H1 (cell line): Measurements from ENCODE around the gene STX18. TPM values are rescaled to one million over a fixed set of nuclear protein-coding genes. Genes with fewer than 3 reads are reported as not detected.

Source experiments
- CHD2 ChIP-seq: IDR thresholded peaks from 2 replicates; pipeline ENCODE4 v1.6.1; 2012; ENCODE audit warnings: low read length, improper control_type of control experiment
- E2F6 ChIP-seq: IDR thresholded peaks from 2 replicates; pipeline ENCODE4 v1.6.1; 2012; ENCODE audit warnings: inconsistent platforms
- GABPA ChIP-seq: IDR thresholded peaks from 2 replicates; pipeline ENCODE4 v1.6.1; 2011; ENCODE audit warnings: mild to moderate bottlenecking, low read length, moderate library complexity, borderline replicate concordance; ENCODE audit not compliant: insufficient read depth
- HDAC2 ChIP-seq, 2 experiments: fragments of 300-600 bp in 1 of 2; sonication (generic) in 1 of 2; IDR thresholded peaks; 2 replicates each; pipeline ENCODE4 v1.6.1; 2011 to 2012; ENCODE audit warnings: low read depth in 2 of 2, low read length in 2 of 2, mild to moderate bottlenecking in 2 of 2, moderate library complexity in 2 of 2, borderline replicate concordance in 1 of 2, inconsistent platforms in 1 of 2
- KDM1A ChIP-seq: fragments of 200-600, 300-600 bp; sonication (generic); IDR thresholded peaks from 2 replicates; pipeline ENCODE4 v1.7.1; 2016; ENCODE audit warnings: mild to moderate bottlenecking, low read length, borderline replicate concordance
- SIRT6 ChIP-seq: IDR thresholded peaks from one replicate; pipeline ENCODE4 v1.7.1; 2012; ENCODE audit warnings: low read length, inconsistent platforms
- SP2 ChIP-seq: IDR thresholded peaks from 2 replicates; pipeline ENCODE4 v1.6.1; 2012; ENCODE audit warnings: mild to moderate bottlenecking, low read length, inconsistent platforms
- TBP ChIP-seq: IDR thresholded peaks from 2 replicates; pipeline ENCODE4 v1.6.1; 2011; ENCODE audit warnings: low read depth, low read length, improper control_type of control experiment
- polyA plus RNA-seq, 7 experiments: library from polyadenylated mRNA; depleted of rRNA in 3 of 7; stranded (reverse) in 5 of 7; unstranded in 2 of 7; fragments of >200 nt in 5 of 7; fragments of 200-250 nt in 2 of 7; gene quantifications; 1 replicate in 5 of 7; 2 replicates in 1 of 7; 4 replicates in 1 of 7; pipeline versions ENCODE4 v1.2.1 to v1.2.3, GENCODE V29; 2011 to 2013; ENCODE audit warnings: missing spikeins in 2 of 7, mixed read lengths in 2 of 7
- total RNA-seq: library from RNA; stranded (reverse); fragmentation: NEBNext Ultra II Directional; extraction: Animal tissue kit (Norgen Biotek cat#: 25700); gene quantifications from 2 replicates; pipeline ENCODE4 v1.2.1, GENCODE V29; 2021

STX18 gene
- total and polyA plus RNA-seq, 2 of the 8 experiments (the other 6 are each of a cell fraction or from before 2014, with no cell fraction given), result 14.6 to 18.3 TPM

GRCh38 chr4:4499438-4500123 lies 42.3 kb downstream of the STX18 start (continued):
- TF ChIP-seq KDM1A (no peak), E2F6 (no peak), CHD2 (no peak), TBP (no peak), HDAC2 (IDR thresholded peaks at IDR 0.05; ENCODE audit: borderline replicate concordance in 1 of 2, low read depth in 2 of 2, low read length in 2 of 2) (no peak), SIRT6 (no peak), SP2 (no peak), GABPA (no peak)
- TF ChIP-seq, all 59 proteins: peak for 0
